Fibroblast of mammary gland (primary cell): ENCODE results near the gene SPATA22.
"Not testable (repeated sequence)": the region's sequence is repeated elsewhere in the genome, so short reads cannot be mapped to it uniquely, and the experiment has no call there.

Source experiments
- DNase-seq: peaks from one replicate; pipeline ENCODE4 v3.0.0-alpha.2; 2010; ENCODE audit warnings: low read depth
- H3K4me3 ChIP-seq: 2 replicates; pipeline ENCODE4 v1.5.1; 2011; ENCODE audit warnings: low read depth, mild to moderate bottlenecking, low read length, moderate library complexity; ENCODE audit not compliant: control insufficient read depth
- CTCF ChIP-seq: conservative IDR thresholded peaks from 2 replicates; pipeline ENCODE4 v1.5.1; 2011; ENCODE audit warnings: low read depth, low read length, inconsistent platforms; ENCODE audit not compliant: control insufficient read depth, insufficient read depth

The SPATA22 gene

GRCh38 chr17:3401786-3402185 lies 69.8 kb downstream of the SPATA22 start:
- TF ChIP-seq CTCF, result no peak
- DNase-seq, result no peak
- H3K4me3 ChIP-seq, result no peak overlapping the region

GRCh38 chr17:3400055-3400454 lies 71.6 kb downstream of the SPATA22 start:
- TF ChIP-seq CTCF, result no peak
- H3K4me3 ChIP-seq, result no peak overlapping the region
- DNase-seq, result no peak

- DNase-seq, result no peak
- TF ChIP-seq CTCF, result no peak
- H3K4me3 ChIP-seq, result no peak within 1 kb of the TSS
Observed at GRCh38 chr17:3398310-3398709, 73.3 kb downstream of the SPATA22 start, which contains the start of gene OR1E1. TSS of gene OR1E1 (minus strand) at chr17:3398410. CDS start at chr17:3398410, 0 bp downstream.

GRCh38 chr17:3397801-3398200 lies 73.8 kb downstream of the SPATA22 start:
- H3K4me3 ChIP-seq, DNase-seq: not testable (repeated sequence)
